SIG-M5 treated with dmso at 0.1 percent for 504 hours (cell line): Measurements from ENCODE around the gene SLC6A7.

Experiments used
- DNase-seq: peaks from one replicate; lab custom pipeline; 2025; ENCODE audit not compliant: unreplicated experiment; lab: John Stamatoyannopoulos, UW

Gene SLC6A7

GRCh38 chr5:150190503-150190979, 679 bp downstream of the SLC6A7 start:
- no peak for DNase-seq

GRCh38 chr5:150190987-150191386, 1.1 kb downstream of the SLC6A7 start:
- DNase-seq: no peak

- DNase-seq: no peak
These were observed 2.6 kb downstream of the SLC6A7 start for GRCh38 chr5:150192462-150192861.

- no peak for DNase-seq
These were observed 6.0 kb downstream of the SLC6A7 start for GRCh38 chr5:150195736-150196485.

GRCh38 chr5:150196514-150196913, 6.7 kb downstream of the SLC6A7 start:
- DNase-seq: no peak

- DNase-seq: no peak
These were observed 7.1 kb downstream of the SLC6A7 start for GRCh38 chr5:150196986-150197385.

- no peak for DNase-seq
These were observed 7.6 kb downstream of the SLC6A7 start for GRCh38 chr5:150197476-150197875.

- no peak for DNase-seq
These were observed 12.6 kb downstream of the SLC6A7 start for GRCh38 chr5:150202501-150202900.

- no peak for DNase-seq
These were observed 14.1 kb downstream of the SLC6A7 start for GRCh38 chr5:150203832-150204589.

- DNase-seq: no peak
These were observed 14.7 kb downstream of the SLC6A7 start for GRCh38 chr5:150204590-150204960.

GRCh38 chr5:150206098-150206778, 16.4 kb downstream of the SLC6A7 start:
- peak; percentile 15 for DNase-seq

GRCh38 chr5:150206779-150207115, 16.9 kb downstream of the SLC6A7 start:
- no peak for DNase-seq

- DNase-seq: no peak
These were observed 18.6 kb downstream of the SLC6A7 start for GRCh38 chr5:150208187-150209098.

- DNase-seq: no peak
These were observed 19.3 kb downstream of the SLC6A7 start for GRCh38 chr5:150209099-150209635.

- no peak for DNase-seq
These were observed 20.8 kb downstream of the SLC6A7 start for GRCh38 chr5:150210644-150211043.

GRCh38 chr5:150211156-150212030, 21.5 kb downstream of the SLC6A7 start:
- no peak for DNase-seq

- DNase-seq: no peak
These were observed 23.7 kb downstream of the SLC6A7 start for GRCh38 chr5:150213530-150213929.

GRCh38 chr5:150214289-150214688, 24.4 kb downstream of the SLC6A7 start:
- no peak for DNase-seq
